ENCODE data around the gene BEST2. TPM values are rescaled to one million over a fixed set of nuclear protein-coding genes. Genes with fewer than 3 reads are reported as not detected.

BEST2 gene
- total RNA-seq, 1 donor from 2014 or later, result not detected

DNA sequence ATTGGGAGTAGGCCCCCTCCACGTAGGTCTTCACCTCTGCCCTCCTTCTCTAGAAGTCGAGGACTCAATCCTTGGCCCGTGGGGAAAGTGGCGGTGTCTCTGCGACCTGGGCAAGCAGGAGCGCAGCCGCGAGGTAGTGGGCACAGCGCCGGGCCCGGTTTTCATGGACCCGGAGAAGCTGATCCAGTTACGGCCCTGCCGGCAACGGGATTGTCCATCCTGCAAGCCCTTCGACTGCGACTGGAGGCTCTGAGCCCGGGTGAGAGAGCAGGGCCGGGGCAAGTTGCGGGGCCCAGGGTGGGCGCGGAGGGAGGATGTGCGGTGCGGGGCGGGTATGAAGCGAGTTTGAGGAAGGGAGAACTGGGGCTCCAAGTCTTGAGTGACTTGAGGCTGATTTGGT is 52.5 kb downstream of the BEST2 start:
- Histone ChIP-seq H3K27me3 (ENCODE audit: control insufficient read depth in 3 of 3, insufficient read depth in 3 of 3, low read length in 3 of 3) (no peaks in the 10 kb centered on the region), H3K27ac (ENCODE audit: low read depth, low read length) (no peak overlapping the region), H3K9me3 (ENCODE audit: control insufficient read depth in 3 of 3, low read length in 3 of 3) (no peaks in the 10 kb centered on the region), H3K36me3 (ENCODE audit: control insufficient read depth in 3 of 3, insufficient read depth in 3 of 3, low read length in 3 of 3) (peaks cover 15 to 19% (median 16%) of the 10 kb centered on the region in 3 donors), H3K4me3 (ENCODE audit: low read length in 3 of 3) (no peak overlapping the region), H3K4me1 (ENCODE audit: control insufficient read depth in 3 of 3, insufficient read depth in 3 of 3, low read length in 3 of 3) (peaks cover 31 to 46% (median 33%) of the 10 kb centered on the region in 3 donors), H3K9ac (ENCODE audit: low read depth in 1 of 3, low read length in 3 of 3) (no peak overlapping the region)

DNA sequence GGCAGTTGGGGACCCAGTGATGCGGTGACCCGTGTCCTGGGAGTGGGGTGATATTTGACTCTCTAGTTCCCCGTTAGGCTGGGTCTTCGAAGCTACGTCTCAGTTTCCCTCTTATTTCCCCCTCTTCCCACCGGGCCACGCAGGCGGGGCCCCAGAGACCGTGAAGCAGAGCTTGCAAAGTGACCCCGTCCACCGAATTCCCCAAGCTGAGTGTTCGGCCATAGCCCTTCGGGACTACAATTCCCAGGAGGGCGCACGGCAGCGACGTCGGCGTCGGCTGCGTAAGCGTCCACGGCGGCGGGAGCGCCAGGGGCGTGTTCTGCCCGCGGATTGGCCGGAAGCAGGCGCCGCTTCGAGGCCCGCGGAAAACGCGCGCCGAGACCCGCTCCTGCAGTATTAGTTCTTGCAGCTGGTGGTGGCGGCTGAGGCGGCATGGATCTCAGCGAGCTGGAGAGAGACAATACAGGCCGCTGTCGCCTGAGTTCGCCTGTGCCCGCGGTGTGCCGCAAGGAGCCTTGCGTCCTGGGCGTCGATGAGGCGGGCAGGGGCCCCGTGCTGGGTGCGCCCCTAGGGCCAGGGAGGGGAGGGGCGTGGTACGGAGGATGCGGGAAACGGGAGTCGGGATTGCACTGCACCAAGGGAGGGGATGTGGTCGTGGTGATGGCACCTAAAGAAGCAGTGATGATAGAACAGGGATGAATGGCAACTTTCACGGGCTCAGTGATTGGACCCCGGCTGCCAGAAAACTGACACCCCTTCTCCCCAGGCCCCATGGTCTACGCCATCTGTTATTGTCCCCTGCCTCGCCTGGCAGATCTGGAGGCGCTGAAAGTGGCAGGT is 54.9 kb downstream of the BEST2 start, which contains the start of gene RNASEH2A:
Gene RNASEH2A (plus strand): TSS at position 343 of the 840 bp plus-strand sequence. CDS start 90 bp downstream, at position 433.
- Histone ChIP-seq H3K9ac (ENCODE audit: low read depth in 1 of 3, low read length in 3 of 3) (peak within 1 kb of the TSS; percentile 75 to 82 (median 79)), H3K9me3 (ENCODE audit: control insufficient read depth in 3 of 3, low read length in 3 of 3) (no peaks in the 10 kb centered on the region), H3K4me3 (ENCODE audit: low read length in 3 of 3) (peak within 1 kb of the TSS; percentile 65 to 89 (median 81)), H3K27ac (ENCODE audit: low read depth, low read length) (peak within 1 kb of the TSS; percentile 50), H3K36me3 (ENCODE audit: control insufficient read depth in 3 of 3, insufficient read depth in 3 of 3, low read length in 3 of 3) (peaks cover 4 to 6% (median 6%) of the 10 kb centered on the region in 3 donors), H3K4me1 (ENCODE audit: control insufficient read depth in 3 of 3, insufficient read depth in 3 of 3, low read length in 3 of 3) (peaks cover 19 to 24% (median 20%) of the 10 kb centered on the region in 3 donors), H3K27me3 (ENCODE audit: control insufficient read depth in 3 of 3, insufficient read depth in 3 of 3, low read length in 3 of 3) (no peaks in the 10 kb centered on the region)

Small RNA genes lying within 50 kb of the gene (small RNA-seq; reads per million reads assigned to genes)
- gene MIR5684, result not detected
- gene SNORD41, result 23.8 reads per million, percentile 94 among the genes with 10 or more reads in this experiment

Other genes with a start within 250 kb of the BEST2 start
- gene ZNF564, start 200.3 kb upstream of the BEST2 start, total RNA-seq, result 19.8 TPM
- gene ZNF490, start 141.0 kb upstream of the BEST2 start, total RNA-seq, result 5.2 TPM
- gene ZNF791, start 140.9 kb upstream of the BEST2 start, total RNA-seq, result 10.4 TPM
- 31.3 TPM for gene MAN2B1, start 85.0 kb upstream of the BEST2 start, total RNA-seq
- gene WDR83, start 85.0 kb upstream of the BEST2 start, total RNA-seq, result 6.3 TPM
- 56.9 TPM for gene DHPS, start 69.9 kb upstream of the BEST2 start, total RNA-seq
- gene GNG14, start 63.8 kb upstream of the BEST2 start, total RNA-seq, result not detected
- 3.1 TPM for gene FBXW9, start 55.2 kb upstream of the BEST2 start, total RNA-seq
- 20.4 TPM for gene TNPO2, start 27.9 kb upstream of the BEST2 start, total RNA-seq
- 175 TPM for gene TRIR, start 17.1 kb upstream of the BEST2 start, total RNA-seq
- gene GET3, start 14.3 kb upstream of the BEST2 start, total RNA-seq, result 53.8 TPM
- 13.6 TPM for gene HOOK2, start 23.8 kb downstream of the BEST2 start, total RNA-seq
- gene JUNB, start 39.7 kb downstream of the BEST2 start, total RNA-seq, result 31.3 TPM
- gene PRDX2, start 50.0 kb downstream of the BEST2 start, total RNA-seq, result 207 TPM
- gene THSD8, start 50.3 kb downstream of the BEST2 start, total RNA-seq, result not detected
- 5.7 TPM for gene RNASEH2A, start 54.8 kb downstream of the BEST2 start, total RNA-seq
- not detected for gene RTBDN, start 82.8 kb downstream of the BEST2 start, total RNA-seq
- not detected for gene MAST1, start 86.7 kb downstream of the BEST2 start, total RNA-seq
- 10.4 TPM for gene DNASE2, start 129.7 kb downstream of the BEST2 start, total RNA-seq
- gene KLF1, start 135.4 kb downstream of the BEST2 start, total RNA-seq, result 2.1 TPM
- gene GCDH, start 139.4 kb downstream of the BEST2 start, total RNA-seq, result 39.7 TPM
- not detected for gene SYCE2, start 167.5 kb downstream of the BEST2 start, total RNA-seq
- gene FARSA, start 181.9 kb downstream of the BEST2 start, total RNA-seq, result 49.1 TPM
- 382 TPM for gene CALR, start 186.8 kb downstream of the BEST2 start, total RNA-seq
- 57.9 TPM for gene RAD23A, start 194.1 kb downstream of the BEST2 start, total RNA-seq
- 21.4 TPM for gene GADD45GIP1, start 205.4 kb downstream of the BEST2 start, total RNA-seq
- gene DAND5, start 217.8 kb downstream of the BEST2 start, total RNA-seq, result not detected
- gene NFIX, start 243.7 kb downstream of the BEST2 start, total RNA-seq, result 49.1 TPM

Measured in skeletal muscle tissue (tissue), 5 donors.